Stimulated activated CD8-positive, alpha-beta memory T cell treated with anti-CD3 and anti-CD28 coated beads, Interleukin-15, amount 100 ng/mL, for 24 hours (primary cell): Measurements from ENCODE around the gene PSMB9.
"Not testable (repeated sequence)": the region's sequence is repeated elsewhere in the genome, so short reads cannot be mapped to it uniquely, and the experiment has no call there.

Source experiments
- DNase-seq: peaks from one replicate; pipeline ENCODE4 v3.0.0-alpha.2; 2020; ENCODE audit warnings: low read depth

PSMB9 gene

GRCh38 chr6:32862725-32863124 lies 8.7 kb downstream of the PSMB9 start:
- DNase-seq: no peak

DNA sequence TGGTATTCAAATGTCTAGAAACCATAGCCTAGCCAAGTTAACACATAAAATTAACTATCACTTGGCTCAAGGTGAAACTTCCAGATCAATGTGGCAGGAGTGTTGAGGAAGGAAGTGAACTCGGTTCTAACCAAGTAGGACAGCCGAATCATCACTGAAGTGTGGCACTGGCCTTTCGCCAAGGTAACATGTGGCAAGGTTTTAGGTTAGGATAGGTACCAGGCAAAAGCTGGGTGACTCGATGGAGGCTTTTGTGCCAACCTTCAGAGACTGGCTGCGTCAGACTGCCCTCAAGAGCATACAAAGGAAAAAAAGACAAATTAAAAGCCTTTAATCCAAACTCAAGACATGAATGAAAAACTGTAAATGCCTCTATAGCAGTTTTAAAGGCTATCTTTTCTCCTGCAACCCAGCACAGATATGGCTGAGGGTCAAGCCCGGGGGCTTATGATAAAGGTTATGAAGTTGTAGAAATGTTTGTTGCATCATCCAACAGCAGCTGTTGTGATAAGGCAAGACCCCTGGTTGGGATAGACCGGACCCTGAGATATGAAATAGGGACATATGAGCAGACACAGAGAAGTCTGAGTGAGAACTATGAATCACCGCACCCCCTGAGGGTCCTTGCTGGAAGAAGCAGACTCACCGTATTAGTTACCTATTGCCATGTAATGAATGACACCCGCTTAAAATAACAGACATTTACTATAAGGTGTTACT lies 11.9 kb downstream of the PSMB9 start:
- DNase-seq: no peak

GRCh38 chr6:32867022-32867477 lies 13.1 kb downstream of the PSMB9 start:
- no peak for DNase-seq

DNA sequence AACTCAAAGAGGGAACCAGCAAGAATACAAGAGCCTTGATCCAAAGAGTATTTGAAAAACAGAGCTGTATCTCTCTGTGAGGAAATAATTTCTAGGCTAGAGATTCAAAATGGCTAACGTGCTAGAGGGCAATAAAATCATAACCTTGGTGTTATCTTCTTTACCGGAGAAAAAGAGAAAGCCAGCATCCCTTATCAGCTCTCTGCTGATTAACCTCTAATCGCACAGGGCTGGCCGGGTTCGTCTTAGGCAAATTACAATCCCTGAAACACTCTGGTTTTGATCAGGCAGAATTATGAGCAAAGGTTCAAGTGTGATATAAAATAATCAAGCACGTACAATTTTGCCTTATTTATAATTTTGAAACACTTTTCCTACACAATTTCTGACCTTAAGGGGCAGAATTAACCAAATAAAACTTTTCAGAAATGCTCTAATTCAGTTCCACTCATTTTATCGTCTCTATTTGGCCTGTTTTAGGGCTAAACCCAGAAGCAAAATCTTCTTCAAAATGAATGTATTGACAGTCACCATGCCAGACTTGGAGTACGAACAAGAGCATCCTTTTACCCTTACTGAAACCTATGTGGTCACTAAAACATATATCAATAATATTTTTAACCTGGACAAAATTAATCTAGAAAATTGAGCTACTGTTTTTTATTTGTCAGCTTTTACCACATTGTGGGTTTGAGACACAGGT lies 13.7 kb downstream of the PSMB9 start:
- DNase-seq: no peak

- peak; percentile 79 for DNase-seq
Observed at GRCh38 chr6:32868257-32868788, 14.3 kb downstream of the PSMB9 start.

GRCh38 chr6:32873947-32874346 lies 20.0 kb downstream of the PSMB9 start:
- not testable (repeated sequence) for DNase-seq

- DNase-seq: no peak
Observed at GRCh38 chr6:32876603-32877002, 22.6 kb downstream of the PSMB9 start.

DNA sequence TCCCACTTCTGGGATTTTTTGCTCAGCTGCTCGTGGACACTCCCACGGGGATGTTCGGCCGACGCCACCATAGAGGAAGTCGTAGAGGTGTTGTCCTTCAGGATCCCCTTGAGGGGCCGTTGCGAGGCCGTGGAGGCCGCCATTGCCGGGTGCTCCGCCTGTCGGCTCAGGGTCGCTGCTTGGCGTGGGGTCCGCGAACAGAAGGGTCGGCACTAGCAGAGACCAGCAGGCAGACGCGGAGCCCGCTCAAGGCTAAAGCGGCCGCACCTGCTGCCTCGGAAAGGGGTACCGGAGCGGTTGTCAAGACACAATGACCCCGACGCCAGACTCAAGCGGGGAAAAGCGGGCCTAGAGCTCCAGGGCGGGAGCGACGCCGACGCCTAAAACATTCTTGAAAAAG lies 25.7 kb downstream of the PSMB9 start:
- no peak for DNase-seq

DNA sequence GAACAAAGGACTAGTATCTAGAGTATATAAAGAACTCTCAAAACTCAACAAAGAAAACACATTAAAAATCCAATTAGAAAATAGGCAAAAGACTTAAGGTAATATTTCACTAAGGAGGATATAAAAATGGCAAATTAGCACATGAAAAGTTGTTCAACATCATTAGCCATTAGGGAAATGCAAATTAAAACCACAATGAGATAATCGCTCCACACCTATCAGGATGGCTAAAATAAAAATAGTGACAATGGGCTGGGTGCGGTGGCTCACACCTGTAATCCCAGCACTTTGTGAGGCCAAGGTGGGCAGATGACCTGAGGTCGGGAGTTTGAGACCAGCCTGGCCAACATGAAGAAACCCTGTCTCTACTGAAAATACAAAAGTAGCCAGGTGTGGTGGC lies 27.0 kb downstream of the PSMB9 start:
- not testable (repeated sequence) for DNase-seq

DNA sequence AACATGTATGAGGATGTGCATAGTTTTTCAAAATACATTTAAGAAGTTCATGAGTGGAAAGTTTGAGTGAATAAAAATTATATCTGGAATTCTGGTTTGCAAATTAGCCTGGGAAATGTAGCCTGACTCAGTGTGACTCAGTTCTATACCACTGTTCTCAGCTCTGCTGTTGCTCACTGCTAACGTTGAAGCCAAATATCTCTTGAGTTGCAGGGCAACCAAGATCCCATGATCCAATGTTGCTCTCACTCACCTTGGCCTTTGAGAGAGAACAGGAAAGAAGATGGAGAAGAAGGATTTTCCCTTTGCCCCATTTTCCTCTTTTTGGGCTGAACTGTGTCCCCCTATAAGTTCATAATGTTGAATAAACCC lies 28.9 kb downstream of the PSMB9 start:
- no peak for DNase-seq

DNA sequence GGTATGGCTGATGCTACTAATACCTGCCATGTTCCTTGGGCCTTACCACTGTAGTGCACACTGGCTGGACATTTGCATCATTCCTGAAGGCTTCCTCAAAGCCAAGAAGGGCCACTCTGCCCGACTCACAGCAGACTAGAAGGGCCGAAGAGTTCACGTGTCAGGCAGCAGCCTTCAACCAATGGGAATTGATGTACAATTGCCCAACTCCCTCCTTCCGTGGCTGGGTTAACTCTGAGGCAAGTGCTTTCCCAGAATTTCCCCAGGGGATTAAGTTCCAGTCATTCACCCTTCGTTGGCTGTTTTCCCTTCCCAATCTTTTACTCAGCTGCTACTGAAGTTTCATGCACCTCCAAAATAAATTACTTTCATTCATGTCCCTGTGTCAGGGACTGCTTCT lies 29.8 kb downstream of the PSMB9 start:
- DNase-seq: no peak

GRCh38 chr6:32885698-32886286 lies 31.8 kb downstream of the PSMB9 start:
- no peak for DNase-seq

DNA sequence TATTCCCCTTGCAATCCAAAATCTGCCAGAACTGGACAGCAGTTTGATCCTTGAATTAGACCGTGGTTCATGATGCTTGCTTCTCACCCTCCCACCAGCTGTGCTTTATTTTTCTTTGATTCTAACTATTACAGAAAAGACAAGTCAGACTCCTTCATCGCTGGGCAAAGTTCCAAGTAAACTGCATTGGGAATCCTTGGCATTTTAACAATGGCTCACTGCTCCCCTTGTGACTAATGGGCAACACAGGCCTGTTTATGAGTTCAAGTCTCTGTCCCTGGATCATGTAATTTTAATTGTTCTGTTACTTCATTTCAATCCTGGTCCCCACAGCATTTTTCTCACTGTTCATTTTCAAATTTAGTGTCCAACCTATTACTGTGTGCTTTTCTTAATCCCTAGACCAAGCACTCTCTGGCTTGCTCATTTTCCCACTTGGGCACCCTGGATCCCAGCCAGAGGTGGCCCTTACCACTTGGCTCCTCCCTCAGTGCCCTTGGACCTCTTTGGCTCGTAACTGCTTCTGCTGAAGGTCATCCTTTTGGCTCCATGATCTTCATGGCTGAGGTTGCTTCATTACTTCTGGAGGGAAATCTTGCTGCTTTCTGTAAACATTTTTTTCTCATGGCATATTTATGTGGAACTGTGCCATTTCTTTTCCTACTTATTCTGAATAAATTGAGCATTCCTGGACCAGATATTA lies 32.8 kb downstream of the PSMB9 start:
- no peak for DNase-seq

GRCh38 chr6:32887616-32888015 lies 33.6 kb downstream of the PSMB9 start:
- DNase-seq: no peak

DNA sequence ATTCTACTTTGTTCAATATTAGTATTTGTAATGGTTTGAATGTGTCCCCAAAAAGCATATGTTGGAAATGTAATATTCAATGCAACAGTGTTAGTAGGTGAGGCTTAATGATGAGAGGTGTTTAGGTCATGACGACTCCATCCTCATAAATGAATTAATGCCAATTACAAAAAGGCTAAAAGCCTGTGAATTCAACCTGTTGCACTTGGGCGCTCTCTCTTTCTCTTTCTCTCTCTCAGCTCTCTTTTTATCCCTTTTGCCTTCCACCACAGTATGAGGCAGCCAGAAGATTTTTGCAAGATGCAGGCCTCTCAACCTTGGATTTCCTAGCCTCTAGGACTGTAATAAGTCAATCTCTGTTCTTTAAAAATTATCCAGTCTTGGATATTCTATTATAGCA lies 34.6 kb downstream of the PSMB9 start:
- no peak for DNase-seq

- no peak for DNase-seq
Observed at GRCh38 chr6:32889533-32889932, 35.5 kb downstream of the PSMB9 start.

GRCh38 chr6:32890831-32891230 lies 36.8 kb downstream of the PSMB9 start:
- DNase-seq: no peak

DNA sequence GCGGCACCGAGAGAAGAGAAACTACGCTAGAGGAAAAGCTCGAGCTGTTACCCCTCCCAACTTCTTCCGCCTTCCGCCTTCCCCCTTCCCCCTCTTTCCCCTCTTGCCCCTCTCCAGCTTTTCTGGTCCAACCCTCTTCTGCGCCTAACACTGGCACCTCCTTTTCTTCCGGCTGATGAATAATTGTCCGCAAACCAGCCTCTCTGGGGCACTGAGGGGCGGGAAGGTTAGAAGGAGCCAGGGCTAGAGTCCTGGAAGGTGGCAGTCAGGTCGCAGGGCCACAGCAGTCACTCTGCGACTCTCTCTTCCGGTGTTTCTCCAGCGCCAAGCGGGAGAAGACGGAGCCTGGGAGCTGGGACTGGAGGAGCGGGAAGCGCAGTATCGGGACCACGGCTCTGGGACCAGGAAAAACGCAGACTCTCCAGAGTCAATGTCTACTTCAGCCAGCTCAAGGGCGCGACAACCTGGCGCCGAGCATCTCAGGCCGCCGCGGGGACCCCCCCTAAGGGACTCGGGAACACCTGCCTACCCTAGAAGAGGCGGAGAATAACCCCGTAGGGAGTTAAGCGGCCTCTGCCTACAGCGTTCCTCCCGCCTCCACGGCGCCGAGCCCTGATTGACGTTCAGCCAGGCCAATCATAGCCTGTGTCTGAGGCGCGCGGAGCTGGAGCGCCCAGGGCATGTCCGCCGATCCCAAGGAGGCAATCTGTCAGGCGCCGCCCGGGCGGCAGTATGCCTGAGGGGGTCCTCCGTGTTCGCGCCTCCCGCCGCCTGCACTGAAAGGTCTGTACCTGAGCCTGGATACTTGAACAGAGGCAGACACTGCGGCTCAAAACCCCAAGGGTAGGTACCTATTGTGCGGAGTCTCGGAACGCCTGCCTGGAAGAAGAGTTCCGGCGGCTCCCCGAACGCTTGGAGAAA lies 40.4 kb downstream of the PSMB9 start:
- peak; percentile 87 for DNase-seq

DNA sequence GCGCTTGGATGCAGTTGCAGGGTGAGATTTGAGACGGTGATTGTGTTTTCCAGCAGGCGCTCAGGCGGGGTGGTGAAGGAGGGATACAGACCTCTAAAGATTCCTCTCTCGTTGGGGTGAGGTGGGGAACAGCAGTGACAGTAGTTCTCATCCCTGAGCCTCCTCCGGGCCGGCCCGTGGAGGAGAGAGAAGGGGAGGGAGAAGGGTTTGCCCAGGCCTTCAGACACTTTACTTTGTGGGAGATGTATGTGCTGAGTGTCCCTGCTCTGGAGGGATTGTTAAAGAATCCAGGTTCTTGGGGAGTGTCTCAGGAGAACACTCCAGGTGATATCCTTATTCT lies 41.0 kb downstream of the PSMB9 start:
- no peak for DNase-seq

DNA sequence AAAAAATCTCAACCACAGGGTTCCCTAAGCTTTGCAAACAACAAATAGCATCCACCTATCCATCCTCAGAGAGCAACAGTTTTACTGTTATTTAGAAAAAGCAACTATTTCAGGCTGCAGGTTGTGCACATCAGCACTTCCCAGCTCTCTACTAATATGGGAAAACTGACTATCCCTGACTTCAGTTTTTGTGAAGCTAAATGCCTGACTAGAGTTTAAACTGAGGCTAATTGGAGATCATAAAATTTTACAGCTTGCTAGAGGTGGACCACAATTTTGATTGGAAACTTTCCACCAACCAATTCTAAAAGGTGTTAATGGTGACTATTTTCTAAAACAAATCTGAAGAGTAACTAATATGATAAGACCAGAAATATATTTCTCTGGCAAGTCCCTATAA lies 50.0 kb downstream of the PSMB9 start:
- no peak for DNase-seq

DNA sequence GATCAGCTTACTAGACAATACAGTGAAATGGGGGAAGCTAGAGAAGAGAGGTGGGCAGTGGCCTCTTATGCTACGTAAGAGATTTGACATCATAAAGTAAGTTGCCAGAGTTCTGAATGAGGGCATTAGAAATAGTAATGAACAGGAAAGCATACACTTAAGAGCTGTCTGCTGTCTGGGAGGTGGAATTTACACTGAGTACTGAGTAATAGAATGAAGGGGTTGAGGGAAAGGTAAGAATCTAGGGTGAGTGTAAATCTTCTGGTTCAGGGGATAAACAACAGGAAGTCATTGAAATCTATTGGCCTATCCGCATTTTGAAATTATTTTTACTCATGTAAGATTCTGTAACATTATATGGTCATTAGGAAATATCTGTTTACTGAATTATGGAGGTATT lies 51.1 kb downstream of the PSMB9 start:
- no peak for DNase-seq

GRCh38 chr6:32906539-32906938 lies 52.5 kb downstream of the PSMB9 start:
- no peak for DNase-seq
